NCI-H460 (cell line): Measurements from ENCODE around the gene LINGO4. TPM values are rescaled to one million over a fixed set of nuclear protein-coding genes. Genes with fewer than 3 reads are reported as not detected.

Experiments
- DNase-seq: peaks from one replicate; pipeline ENCODE4 v3.0.0-alpha.2; 2016; ENCODE audit warnings: low read depth; ENCODE audit errors: extremely low read depth
- total RNA-seq: library from RNA; depleted of rRNA; stranded (reverse); fragments of >200 nt; shearing (Covaris generic); gene quantifications from 2 replicates; pipeline ENCODE4 v1.2.3, GENCODE V29; 2014

Gene LINGO4
- total RNA-seq, 1 experiment from 2014 or later, result not detected

DNA sequence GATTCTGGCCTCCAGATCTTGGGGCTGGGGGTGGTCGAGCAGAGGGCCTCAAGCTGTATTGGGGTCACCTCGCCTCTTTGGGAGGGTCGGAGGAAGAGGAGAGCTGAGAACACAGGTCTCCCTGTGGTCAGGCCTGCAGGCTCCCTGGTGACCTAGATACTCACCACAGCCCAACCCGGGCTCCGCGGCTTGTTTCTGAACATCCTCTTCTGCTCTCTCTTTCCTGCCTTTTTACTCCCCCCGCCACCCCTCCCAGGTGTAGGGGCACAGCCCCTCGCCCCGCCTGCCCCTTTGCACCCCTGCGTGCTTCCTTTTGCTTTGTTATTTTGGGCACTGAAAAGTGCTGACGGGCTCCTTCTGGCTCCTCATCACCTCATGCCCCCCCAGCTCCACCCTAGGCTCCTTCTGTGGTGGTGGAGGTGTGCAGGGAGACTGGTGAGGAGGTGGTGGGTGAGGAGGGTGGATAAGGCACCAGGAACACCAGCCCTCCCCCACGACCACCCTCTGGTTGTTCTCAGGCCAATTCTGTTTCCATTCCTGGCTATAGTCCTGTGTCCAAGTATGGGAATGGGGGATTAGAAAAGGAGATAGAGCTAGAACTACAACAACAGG is 10.6 kb upstream of the LINGO4 start:
- DNase-seq, result no peak

DNA sequence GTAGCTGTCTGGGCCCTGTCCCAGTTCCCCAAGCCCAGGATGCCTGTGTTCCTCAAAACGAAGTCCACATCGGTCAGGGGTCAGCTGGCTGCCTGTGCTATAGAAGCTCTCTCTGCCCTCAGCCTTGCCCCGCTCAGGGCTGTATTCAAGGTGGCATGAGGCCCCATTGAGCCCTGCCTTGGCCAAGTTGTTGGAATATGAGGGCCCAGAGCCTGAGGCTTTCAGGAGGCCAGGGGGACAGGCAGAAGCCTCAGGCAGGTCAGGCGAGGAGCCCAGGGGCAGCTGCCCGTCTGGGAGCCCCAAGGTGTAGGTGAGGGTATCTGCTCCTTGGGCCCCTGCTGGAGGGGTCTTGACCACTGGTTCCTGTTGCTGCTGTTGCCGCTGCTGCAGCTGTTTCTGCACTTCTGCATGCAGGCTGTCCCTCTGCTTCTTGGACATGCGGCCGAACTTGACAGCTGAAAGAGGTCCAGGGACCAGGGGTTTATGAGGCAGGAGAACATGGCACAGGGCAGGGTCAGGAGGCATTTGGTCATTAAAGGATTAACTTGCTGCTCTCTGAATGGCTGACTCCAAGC is 9.8 kb upstream of the LINGO4 start:
- DNase-seq, result no peak

DNA sequence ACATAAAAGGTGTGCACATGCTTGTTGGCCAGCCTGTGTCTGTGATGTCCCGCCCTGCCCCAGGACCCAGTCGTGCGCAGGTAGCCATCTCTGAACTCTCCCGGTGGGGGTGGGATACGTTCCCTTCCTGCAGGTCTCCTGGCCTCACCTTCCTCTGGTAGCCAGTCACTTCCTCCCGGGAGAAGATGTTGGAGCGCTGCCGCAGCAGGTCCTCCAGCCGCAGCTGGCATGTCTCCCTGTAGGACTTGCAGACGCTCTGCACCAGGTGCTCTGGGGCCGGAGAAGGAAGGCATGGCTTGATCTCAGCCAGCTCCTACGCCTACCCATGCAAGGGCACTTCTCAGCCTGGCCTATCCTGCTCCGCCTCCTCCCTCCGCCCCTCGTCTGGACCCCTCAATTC is 9.2 kb upstream of the LINGO4 start:
- no peak for DNase-seq

DNA sequence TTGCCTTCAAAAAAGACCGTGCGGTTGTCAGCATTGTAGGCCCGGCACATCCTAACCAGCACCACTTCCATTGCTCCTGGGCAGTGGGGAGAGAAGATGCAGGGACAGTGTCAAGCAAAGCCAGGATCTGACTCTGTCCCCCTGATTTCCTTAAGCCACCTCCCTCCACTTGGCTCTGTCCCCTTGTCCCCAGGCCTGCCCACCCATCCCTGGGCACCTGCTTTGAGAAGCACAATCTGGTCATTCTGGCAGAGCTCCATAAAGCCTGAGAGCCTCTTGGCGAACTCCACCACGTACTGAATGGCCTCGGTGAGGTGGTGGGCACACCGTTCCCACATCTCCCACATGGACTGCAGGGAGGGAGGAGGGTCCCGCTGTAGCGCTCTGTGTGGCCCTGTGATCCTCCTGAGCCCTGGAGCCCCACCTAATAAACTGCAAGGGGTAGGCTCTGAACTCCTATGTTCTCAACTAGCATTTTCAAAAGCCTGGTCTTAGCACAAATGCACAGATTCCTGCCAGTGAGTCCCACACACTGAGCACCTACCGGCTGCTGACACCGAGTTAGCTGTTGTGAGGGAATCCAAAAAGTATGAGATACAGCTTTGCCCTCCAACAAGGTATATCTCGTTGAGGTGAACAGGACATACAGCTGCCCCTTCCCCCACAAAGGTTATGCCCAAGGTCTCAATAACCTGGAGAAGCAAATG is 8.2 kb upstream of the LINGO4 start:
- DNase-seq, result no peak

- DNase-seq, result no peak
These were observed 6.0 kb upstream of the LINGO4 start for GRCh38 chr1:151811181-151811580.

DNA sequence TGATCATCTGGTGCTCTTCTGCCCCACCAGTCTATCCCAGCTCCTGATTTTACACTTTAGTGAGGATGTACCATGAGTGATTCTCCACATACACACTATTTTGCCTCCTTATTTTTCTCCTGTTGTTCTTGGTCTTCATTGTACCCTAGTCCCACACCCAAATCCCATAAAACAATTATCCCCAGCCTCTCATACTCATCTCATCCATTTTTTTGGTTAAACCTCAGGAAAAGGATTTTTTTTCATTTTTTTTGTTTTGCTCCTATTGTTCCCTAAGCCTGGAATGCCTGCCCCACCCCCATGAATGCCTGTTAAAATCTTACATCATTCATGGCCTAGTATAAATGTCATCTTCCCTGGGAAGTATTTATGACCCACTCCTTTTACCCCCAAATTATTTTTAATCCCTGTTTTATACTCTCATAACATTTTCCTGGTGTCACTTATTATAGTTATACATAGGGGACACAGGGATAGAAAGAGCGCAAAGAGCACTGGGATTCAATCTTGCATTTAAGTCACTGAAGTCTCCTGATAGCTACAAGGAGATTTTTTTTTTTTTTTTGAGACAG is 4.9 kb upstream of the LINGO4 start:
- DNase-seq, result no peak

- DNase-seq, result peak; percentile 21
These were observed 4.2 kb upstream of the LINGO4 start for GRCh38 chr1:151809290-151809984.

DNA sequence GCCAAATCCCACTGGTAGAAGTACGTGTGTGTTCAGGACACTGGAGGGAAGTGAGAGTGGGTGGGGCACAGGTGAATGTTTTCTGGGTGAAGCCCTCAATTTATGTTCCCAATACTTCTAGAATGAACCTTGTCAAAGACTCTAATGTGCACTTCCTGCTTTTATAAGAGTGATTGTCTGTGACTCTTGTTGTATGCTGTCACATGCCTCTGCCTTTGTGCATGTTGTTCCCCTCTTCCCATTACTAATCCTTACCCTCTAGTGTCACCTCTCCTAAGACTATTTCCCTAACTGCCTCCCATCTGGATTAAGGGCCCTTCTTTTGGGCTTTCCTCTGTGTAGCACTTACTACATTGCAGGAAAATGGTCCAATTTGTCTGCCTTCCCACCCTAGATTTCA is 2.5 kb upstream of the LINGO4 start:
- no peak for DNase-seq

- no peak for DNase-seq
These were observed 1.9 kb upstream of the LINGO4 start for GRCh38 chr1:151807131-151807530.

GRCh38 chr1:151806170-151806569 is 951 bp upstream of the LINGO4 start:
- DNase-seq, result no peak

GRCh38 chr1:151803915-151804314 is 1.3 kb downstream of the LINGO4 start:
- no peak for DNase-seq

DNA sequence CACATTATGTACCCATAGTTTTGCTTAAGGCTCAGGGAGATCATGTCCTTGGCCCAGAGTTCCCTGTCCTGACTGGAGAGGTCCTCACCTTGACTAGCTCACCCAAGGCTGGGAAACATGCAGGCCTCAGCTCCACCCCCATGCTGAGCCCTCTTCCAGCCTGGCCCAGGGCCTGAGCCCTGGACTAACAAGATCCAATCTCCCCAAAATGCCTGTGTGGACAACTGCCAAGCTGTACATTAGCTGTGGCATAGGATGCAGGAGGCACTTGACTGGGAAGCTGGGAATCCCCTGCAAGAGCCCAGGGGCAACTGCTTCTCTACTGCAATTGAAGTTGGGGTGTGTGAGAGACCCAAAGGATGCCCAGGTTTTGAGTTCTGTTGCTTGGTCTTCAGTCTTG is 2.1 kb downstream of the LINGO4 start:
- no peak for DNase-seq

DNA sequence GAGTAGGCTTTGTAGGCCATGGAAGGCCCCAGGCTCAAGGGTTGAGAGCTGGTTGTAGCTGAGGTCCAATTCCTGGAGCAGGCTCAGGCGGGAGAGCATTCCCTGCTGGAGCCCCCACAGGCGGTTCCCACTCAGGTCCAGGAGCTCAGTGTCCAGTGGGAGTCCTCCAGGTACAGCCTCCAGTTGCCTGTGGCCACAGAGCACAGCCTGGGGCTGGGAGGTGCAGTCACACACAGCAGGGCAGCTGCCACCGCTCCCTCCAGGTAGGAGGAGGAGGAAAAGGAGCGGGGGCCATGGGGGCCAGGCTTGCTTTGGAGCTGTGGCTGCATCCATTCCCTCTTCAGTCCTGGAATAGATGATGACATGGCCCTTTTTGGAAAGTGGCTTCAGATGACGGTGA is 2.8 kb downstream of the LINGO4 start:
- no peak for DNase-seq

- DNase-seq, result no peak
These were observed 3.4 kb downstream of the LINGO4 start for GRCh38 chr1:151801846-151802245.

DNA sequence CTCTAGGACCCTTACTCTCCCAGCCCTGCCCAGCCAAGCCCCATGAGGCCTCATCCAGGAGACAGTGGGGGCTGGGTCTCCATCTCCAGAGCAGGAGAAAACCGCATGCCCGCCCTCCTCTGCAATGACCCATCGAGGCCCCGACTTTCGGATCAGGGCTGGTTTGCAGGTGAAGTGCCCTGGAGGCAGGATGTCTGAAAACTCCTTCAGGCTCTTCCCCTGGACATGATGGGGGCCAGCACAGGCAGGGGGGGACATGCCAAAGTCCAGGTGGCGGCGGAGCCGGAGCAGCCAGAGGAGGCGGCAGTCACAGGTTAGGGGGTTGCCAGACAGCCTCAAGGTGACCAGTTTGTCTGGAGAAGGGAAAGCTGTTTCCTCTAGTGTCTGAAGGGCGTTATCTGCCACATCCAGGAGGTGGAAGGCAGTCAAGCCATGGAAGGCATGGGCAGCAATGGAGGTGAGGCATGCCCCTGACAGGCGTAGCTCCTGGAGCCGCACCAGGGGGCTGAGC is 3.9 kb downstream of the LINGO4 start:
- no peak for DNase-seq

- DNase-seq, result no peak
These were observed 4.4 kb downstream of the LINGO4 start for GRCh38 chr1:151800830-151801229.

GRCh38 chr1:151799179-151800022 is 5.8 kb downstream of the LINGO4 start:
- DNase-seq, result no peak

- no peak for DNase-seq
These were observed 6.6 kb downstream of the LINGO4 start for GRCh38 chr1:151798571-151798970.

GRCh38 chr1:151790940-151791651 is 14.1 kb downstream of the LINGO4 start:
- no peak for DNase-seq
